Bronchial epithelial cell (primary cell): ENCODE measurements around the gene SERGEF. TPM values are rescaled to one million over a fixed set of nuclear protein-coding genes. Genes with fewer than 3 reads are reported as not detected.

ENCODE experiments used
- DNase-seq: peaks from one replicate; pipeline ENCODE4 v3.0.0-alpha.2; 2010; ENCODE audit warnings: low read depth
- FAIRE-seq: peaks from 2 replicates; lab custom pipeline; 2011; peaks lifted over from hg19 to GRCh38; lab: Jason Lieb, UNC
- H3K27me3 ChIP-seq: 2 replicates; pipeline ENCODE4 v1.5.1; 2011; ENCODE audit warnings: low read length; ENCODE audit not compliant: control insufficient read depth, insufficient read depth
- H3K36me3 ChIP-seq: 2 replicates; pipeline ENCODE4 v1.5.1; 2011; ENCODE audit warnings: low read length; ENCODE audit not compliant: control insufficient read depth, insufficient read depth
- H3K4me3 ChIP-seq: 2 replicates; pipeline ENCODE4 v1.5.1; 2011; ENCODE audit warnings: mild to moderate bottlenecking, low read depth, low read length, control low read depth
- total RNA-seq: library from RNA; depleted of rRNA; stranded (reverse); fragments of >200 nt; gene quantifications from 2 replicates; pipeline ENCODE4 v1.2.1, GENCODE V29; 2014
- TF ChIP-seq, protein P1 (sequence below): IDR thresholded peaks from 2 replicates; pipeline ENCODE4 v1.5.1; 2011; ENCODE audit warnings: mild to moderate bottlenecking, moderate library complexity, low read length, control low read depth, inconsistent platforms; ENCODE audit not compliant: insufficient read depth, severe bottlenecking

SERGEF gene
- total RNA-seq, 1 donor from 2014 or later: 29.2 TPM

- no peak overlapping the region for H3K4me3 ChIP-seq
- DNase-seq (no peak), FAIRE-seq (no peak)
Observed at GRCh38 chr11:17796154-17796553, 216.7 kb downstream of the SERGEF start.

GRCh38 chr11:17794981-17795380, 217.9 kb downstream of the SERGEF start:
- peak; percentile 55 for FAIRE-seq
- Histone ChIP-seq H3K36me3 (no peaks in the 10 kb centered on the region), H3K4me3 (no peak overlapping the region), H3K27me3 (no peaks in the 10 kb centered on the region)
- no peak for DNase-seq
- TF ChIP-seq, protein P1, sequence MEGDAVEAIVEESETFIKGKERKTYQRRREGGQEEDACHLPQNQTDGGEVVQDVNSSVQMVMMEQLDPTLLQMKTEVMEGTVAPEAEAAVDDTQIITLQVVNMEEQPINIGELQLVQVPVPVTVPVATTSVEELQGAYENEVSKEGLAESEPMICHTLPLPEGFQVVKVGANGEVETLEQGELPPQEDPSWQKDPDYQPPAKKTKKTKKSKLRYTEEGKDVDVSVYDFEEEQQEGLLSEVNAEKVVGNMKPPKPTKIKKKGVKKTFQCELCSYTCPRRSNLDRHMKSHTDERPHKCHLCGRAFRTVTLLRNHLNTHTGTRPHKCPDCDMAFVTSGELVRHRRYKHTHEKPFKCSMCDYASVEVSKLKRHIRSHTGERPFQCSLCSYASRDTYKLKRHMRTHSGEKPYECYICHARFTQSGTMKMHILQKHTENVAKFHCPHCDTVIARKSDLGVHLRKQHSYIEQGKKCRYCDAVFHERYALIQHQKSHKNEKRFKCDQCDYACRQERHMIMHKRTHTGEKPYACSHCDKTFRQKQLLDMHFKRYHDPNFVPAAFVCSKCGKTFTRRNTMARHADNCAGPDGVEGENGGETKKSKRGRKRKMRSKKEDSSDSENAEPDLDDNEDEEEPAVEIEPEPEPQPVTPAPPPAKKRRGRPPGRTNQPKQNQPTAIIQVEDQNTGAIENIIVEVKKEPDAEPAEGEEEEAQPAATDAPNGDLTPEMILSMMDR: no peak

More at GRCh38 chr11:17796154-17796553, 216.7 kb downstream of the SERGEF start:
- Histone ChIP-seq H3K36me3 (no peaks in the 10 kb centered on the region), H3K27me3 (no peaks in the 10 kb centered on the region)
- TF ChIP-seq, protein P1: no peak

- FAIRE-seq (no peak), DNase-seq (no peak)
- TF ChIP-seq, protein P1: no peak
- H3K36me3 ChIP-seq: no peaks in the 10 kb centered on the region
- H3K4me3 ChIP-seq: no peak overlapping the region
- no peaks in the 10 kb centered on the region for H3K27me3 ChIP-seq
Observed at GRCh38 chr11:17793642-17794170, 219.1 kb downstream of the SERGEF start.

DNA sequence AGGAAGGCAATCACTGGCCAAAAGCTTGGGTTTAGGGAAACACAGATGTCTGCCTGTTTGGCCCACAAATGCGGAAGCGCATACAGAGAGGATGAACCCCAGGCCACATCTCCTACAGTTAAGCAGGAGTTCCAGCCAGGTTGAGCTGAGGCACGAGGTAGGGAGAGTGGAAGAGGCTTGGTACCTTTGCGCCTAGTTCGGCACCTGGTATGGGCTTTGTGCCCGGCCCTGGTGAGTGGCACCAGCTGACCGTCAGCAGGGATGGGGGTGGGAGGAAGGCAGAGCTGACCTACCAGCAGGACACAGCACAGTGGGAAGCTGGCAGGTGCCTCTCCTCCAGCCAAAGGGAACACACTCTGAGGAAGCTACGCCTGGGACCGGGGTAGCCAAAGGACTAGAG, 220.7 kb downstream of the SERGEF start:
- DNase-seq: no peak
- Histone ChIP-seq H3K4me3 (no peak overlapping the region), H3K36me3 (no peaks in the 10 kb centered on the region), H3K27me3 (no peaks in the 10 kb centered on the region)
- FAIRE-seq: no peak
- TF ChIP-seq, protein P1: no peak

GRCh38 chr11:17791144-17791543, 221.7 kb downstream of the SERGEF start:
- DNase-seq (no peak), FAIRE-seq (no peak)
- no peaks in the 10 kb centered on the region for H3K27me3 ChIP-seq
- TF ChIP-seq, protein P1: no peak
- no peak overlapping the region for H3K4me3 ChIP-seq
- no peaks in the 10 kb centered on the region for H3K36me3 ChIP-seq

GRCh38 chr11:17790453-17790852, 222.4 kb downstream of the SERGEF start:
- TF ChIP-seq, protein P1: no peak
- peak; percentile 95 for DNase-seq
- Histone ChIP-seq H3K4me3 (no peak overlapping the region), H3K36me3 (no peaks in the 10 kb centered on the region), H3K27me3 (no peaks in the 10 kb centered on the region)
- FAIRE-seq: no peak
